Subcutaneous adipose tissue (tissue), 4 donors: ENCODE data around the gene NKG7. TPM values are rescaled to one million over a fixed set of nuclear protein-coding genes. Genes with fewer than 3 reads are reported as not detected.

ENCODE experiments used
- total RNA-seq, 4 donors: library from RNA; depleted of rRNA; stranded (reverse); fragments of >200 nt; gene quantifications; one replicate each; pipeline ENCODE4 v1.1.0, GENCODE V29; 2016
- TF ChIP-seq, protein P1 (sequence below): fragments of 450-650 bp; IDR thresholded peaks from one replicate; pipeline ENCODE4 v1.5.1; 2016; ENCODE audit warnings: low read depth, mild to moderate bottlenecking, control low read depth, antibody characterized with exemption, moderate library complexity

NKG7 gene
- total RNA-seq, 4 donors from 2014 or later: 1.6 to 3.7 (median 2.7) TPM

DNA sequence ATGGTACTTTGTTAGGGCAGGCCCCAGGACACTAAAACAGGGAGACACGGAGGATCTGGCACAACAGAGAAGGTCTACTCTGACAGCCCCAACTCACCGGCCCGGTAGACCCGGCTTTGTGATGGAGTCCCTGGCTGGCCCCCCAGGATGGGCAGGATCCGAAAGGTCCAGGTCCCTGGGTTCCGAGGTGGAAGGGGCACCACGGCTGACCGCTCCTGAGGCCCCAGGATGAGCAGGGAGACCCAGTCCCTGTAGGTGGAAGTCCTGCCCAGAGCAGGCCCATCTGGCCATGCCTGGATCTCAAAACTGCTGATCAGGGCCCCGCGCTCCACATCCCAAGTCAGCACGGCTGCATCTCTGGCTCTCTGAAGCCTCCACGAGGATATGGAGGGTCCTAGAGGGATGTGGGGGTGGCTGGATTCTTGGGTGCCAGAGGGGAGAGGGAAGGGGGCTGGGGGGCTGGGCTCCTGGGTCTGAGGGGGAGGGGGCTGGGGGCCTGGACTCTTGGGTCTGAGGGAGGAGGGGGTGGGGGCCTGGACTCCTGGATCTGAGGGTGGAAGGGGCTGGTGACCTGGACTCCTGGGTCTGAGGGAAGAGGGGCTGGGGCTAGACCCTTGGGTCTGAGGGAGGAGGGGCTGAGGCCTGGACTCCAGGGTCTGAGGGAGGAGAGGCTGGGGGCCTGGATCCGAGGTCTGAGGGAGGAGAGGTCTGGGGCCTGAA lies 35.2 kb downstream of the NKG7 start:
- TF ChIP-seq, protein P1, sequence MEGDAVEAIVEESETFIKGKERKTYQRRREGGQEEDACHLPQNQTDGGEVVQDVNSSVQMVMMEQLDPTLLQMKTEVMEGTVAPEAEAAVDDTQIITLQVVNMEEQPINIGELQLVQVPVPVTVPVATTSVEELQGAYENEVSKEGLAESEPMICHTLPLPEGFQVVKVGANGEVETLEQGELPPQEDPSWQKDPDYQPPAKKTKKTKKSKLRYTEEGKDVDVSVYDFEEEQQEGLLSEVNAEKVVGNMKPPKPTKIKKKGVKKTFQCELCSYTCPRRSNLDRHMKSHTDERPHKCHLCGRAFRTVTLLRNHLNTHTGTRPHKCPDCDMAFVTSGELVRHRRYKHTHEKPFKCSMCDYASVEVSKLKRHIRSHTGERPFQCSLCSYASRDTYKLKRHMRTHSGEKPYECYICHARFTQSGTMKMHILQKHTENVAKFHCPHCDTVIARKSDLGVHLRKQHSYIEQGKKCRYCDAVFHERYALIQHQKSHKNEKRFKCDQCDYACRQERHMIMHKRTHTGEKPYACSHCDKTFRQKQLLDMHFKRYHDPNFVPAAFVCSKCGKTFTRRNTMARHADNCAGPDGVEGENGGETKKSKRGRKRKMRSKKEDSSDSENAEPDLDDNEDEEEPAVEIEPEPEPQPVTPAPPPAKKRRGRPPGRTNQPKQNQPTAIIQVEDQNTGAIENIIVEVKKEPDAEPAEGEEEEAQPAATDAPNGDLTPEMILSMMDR: no peak

DNA sequence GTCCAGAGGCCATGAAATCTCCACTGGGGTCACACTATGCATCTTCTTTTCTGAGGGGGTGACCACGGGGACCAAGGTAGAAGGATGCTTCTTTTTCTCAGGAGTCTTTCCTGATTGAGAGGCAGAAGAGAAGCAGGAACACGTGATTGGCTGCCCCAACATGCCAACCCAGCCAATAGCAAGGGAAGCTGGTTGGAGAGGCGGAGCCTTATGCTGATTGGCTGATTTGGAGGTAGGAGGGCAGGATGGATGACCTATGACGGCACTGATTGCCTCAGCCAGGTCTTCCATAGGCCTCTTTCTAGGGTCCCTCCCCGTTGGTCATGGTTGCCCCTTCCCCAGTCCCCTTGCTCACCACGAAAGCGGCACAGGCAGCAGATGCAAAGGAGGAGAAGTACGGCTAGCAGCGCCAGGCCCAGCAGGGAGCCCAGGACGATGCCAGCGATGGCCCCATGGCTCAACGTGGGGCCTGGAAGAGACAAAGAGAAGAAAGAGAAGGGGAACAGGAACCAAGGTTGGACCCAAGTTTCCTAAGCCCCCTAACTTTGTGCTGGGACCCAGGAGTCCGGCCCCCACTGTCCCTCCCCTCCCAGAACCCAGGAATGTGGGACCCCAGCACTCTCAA lies 38.5 kb downstream of the NKG7 start:
- TF ChIP-seq, protein P1: no peak

DNA sequence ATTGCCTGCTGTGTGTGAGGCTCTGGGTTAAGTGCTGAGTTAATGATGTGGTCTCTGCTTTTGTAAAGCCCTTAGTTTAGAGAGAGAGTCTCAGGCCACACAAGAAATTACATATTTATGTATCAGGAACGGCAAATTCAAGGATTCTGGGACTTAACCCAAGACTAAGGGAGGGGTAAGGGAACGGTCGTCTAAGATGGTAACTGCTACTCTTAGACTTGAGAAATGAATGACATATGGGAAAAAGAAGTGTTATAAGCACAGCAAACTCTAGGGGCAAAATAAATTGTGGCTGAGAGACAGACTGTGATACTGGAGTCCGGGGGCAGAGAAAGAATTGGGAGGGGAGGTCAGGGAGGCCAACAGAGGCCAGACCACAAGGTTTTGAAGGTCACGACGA lies 40.7 kb downstream of the NKG7 start:
- TF ChIP-seq, protein P1: no peak

DNA sequence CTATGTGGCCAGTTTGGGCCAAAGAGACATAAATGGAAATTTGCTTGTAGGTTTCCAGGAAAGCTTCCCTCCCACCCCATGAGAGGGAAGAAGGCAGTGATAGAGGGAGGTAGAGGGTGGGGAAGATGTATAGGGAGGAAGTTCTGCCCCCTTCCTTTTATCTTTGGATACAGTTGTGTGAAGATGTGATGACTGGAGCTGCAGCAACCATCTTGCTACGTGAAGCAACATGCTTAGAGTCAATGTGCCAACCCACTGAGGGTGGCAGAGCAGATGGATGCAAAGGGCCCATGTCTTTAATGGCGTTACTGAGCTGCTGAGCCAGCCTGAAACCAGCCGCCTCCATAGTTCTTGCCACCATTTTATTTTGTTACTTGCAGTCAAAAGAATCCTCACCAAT lies 41.3 kb downstream of the NKG7 start:
- TF ChIP-seq, protein P1: no peak

DNA sequence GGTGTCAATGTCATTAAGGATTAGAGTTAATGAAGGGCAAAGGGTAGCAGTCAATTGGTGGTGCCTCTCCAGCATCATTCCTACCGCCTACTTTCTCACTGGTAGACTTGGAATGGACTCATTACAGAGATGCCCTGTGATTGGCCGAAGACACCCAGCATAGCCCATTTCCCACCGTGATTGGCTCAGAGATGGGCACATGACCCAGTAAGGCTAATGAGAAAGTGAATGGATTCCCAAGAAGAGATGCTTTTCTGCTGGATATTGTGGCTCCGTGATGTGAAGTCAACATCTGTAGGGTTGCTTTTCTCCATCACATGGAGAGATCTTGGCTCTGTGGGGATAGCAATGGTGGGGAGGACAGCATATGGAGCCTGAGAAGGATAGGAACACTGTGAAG lies 42.1 kb downstream of the NKG7 start:
- TF ChIP-seq, protein P1: no peak

DNA sequence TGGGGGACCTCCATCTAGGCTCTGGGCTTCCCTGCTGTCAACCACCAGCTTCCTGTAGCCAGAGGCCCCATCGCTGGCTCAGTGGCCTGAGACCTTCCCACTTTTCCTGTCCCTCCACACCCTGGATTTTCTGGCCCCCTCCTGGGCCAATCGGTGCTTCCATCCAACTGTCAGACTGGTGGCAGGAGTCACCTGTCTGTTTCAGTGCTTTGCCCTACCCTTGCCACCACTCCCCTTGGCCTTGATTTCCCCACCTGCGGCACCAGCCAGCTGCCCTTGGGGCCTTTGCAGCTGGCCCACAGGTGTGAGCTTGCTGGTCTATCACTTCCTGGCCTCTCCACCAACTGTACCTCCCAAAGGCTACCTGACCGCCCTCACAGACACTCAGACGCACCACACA lies 43.0 kb downstream of the NKG7 start:
- TF ChIP-seq, protein P1: no peak

DNA sequence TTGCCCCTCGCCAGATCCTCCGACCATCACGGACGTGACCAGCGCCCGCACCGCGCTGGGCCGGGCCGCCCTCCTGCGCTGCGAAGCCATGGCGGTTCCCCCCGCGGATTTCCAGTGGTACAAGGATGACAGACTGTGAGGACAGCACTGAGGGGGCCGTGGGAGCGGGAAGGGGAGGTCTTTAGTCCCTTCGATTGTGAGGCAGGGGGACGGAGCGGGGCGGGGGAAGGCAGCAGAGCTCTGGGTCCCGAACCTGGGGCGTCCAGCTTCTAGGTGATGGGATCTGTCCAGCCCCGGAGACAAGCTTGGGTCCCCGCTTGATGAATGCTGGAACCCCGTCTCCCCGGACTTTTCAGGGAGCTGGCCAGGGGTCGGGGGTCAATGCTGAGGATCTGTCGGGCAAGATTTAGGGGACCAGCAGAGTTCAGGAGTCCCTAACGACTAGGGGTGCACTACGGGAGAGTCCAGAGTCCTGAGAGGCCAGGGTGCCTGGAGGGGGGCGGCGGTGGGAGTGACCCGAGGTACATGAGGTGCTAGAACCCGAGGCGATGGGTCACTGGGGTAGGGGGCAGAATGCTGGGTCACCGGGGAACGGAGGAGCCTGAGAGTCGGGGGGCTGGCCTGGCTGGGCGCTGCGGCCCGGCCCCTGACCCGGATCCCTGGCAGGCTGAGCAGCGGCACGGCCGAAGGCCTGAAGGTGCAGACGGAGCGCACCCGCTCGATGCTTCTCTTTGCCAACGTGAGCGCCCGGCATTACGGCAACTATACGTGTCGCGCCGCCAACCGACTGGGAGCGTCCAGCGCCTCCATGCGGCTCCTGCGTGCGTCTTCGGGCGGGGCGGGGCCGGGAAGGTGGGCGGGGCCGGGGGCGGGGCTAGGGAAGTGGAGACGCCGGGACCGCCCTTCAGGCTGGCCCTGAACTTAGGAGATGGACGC lies 45.1 kb downstream of the NKG7 start:
- TF ChIP-seq, protein P1: no peak
